Keratinocyte (primary cell): Measurements from ENCODE around the gene CHCHD5. TPM values are rescaled to one million over a fixed set of nuclear protein-coding genes. Genes with fewer than 3 reads are reported as not detected.

Experiments used
- DNase-seq: peaks from one replicate; pipeline ENCODE4 v3.0.0-alpha.2; 2011; ENCODE audit warnings: low read depth, missing footprints, low spot score
- FAIRE-seq: peaks from 2 replicates; lab custom pipeline; 2011; peaks lifted over from hg19 to GRCh38; lab: Jason Lieb, UNC
- H2AFZ ChIP-seq: 2 replicates; pipeline ENCODE4 v1.6.0; 2012; ENCODE audit warnings: low read length, control low read depth, inconsistent platforms; ENCODE audit not compliant: control insufficient read depth
- H3K27ac ChIP-seq: 2 replicates; pipeline ENCODE4 v1.5.1; 2011; ENCODE audit warnings: low read length; ENCODE audit not compliant: control insufficient read depth, insufficient read depth
- H3K27me3 ChIP-seq: 3 replicates; pipeline ENCODE4 v1.6.0; 2011; ENCODE audit warnings: low read length; ENCODE audit not compliant: control insufficient read depth, insufficient read depth; ENCODE audit errors: extremely low read depth
- H3K36me3 ChIP-seq, 2 experiments: 2 replicates in 1 of 2; 3 replicates in 1 of 2; pipeline ENCODE4 v1.5.1; 2011; ENCODE audit warnings: low read length in 2 of 2, mild to moderate bottlenecking in 1 of 2; ENCODE audit not compliant: control insufficient read depth in 2 of 2, insufficient read depth in 2 of 2; ENCODE audit errors: extremely low read depth in 1 of 2
- H3K4me1 ChIP-seq: 3 replicates; pipeline ENCODE4 v1.5.1; 2011; ENCODE audit warnings: low read length; ENCODE audit not compliant: control insufficient read depth, insufficient read depth; ENCODE audit errors: extremely low read depth
- H3K4me2 ChIP-seq: 3 replicates; pipeline ENCODE4 v1.6.0; 2011; ENCODE audit warnings: low read depth, low read length; ENCODE audit not compliant: control insufficient read depth, insufficient read depth; ENCODE audit errors: extremely low read depth
- H3K4me3 ChIP-seq, 3 experiments: fragments of 200-600 bp in 1 of 3; sonication (generic) in 1 of 3; 2 replicates in 2 of 3; 3 replicates in 1 of 3; pipeline ENCODE4 v1.5.1; 2011 to 2016; ENCODE audit warnings: low read length in 3 of 3, mild to moderate bottlenecking in 3 of 3, control low read depth in 2 of 3, inconsistent platforms in 1 of 3, low read depth in 1 of 3, mixed read lengths in 1 of 3, mixed run types in 1 of 3, moderate library complexity in 1 of 3; ENCODE audit not compliant: control insufficient read depth in 2 of 3, insufficient read depth in 2 of 3; ENCODE audit errors: extremely low read depth in 1 of 3
- H3K79me2 ChIP-seq: 2 replicates; pipeline ENCODE4 v1.6.0; 2012; ENCODE audit warnings: low read length; ENCODE audit not compliant: control insufficient read depth, insufficient read depth
- H3K9ac ChIP-seq: 3 replicates; pipeline ENCODE4 v1.6.0; 2011; ENCODE audit warnings: low read length; ENCODE audit not compliant: control insufficient read depth, insufficient read depth; ENCODE audit errors: extremely low read depth
- H3K9me1 ChIP-seq: 3 replicates; pipeline ENCODE4 v1.6.0; 2011; ENCODE audit warnings: low read length; ENCODE audit not compliant: control insufficient read depth, insufficient read depth; ENCODE audit errors: extremely low read depth
- H3K9me3 ChIP-seq: 2 replicates; pipeline ENCODE4 v1.5.1; 2012; ENCODE audit warnings: low read depth, low read length; ENCODE audit not compliant: control insufficient read depth
- H4K20me1 ChIP-seq: 3 replicates; pipeline ENCODE4 v1.6.0; 2011; ENCODE audit warnings: low read length; ENCODE audit not compliant: control insufficient read depth, insufficient read depth; ENCODE audit errors: extremely low read depth
- CTCF ChIP-seq, 3 experiments: IDR thresholded peaks in 1 of 3; conservative IDR thresholded peaks in 1 of 3; optimal IDR thresholded peaks in 1 of 3; 2 replicates in 2 of 3; 3 replicates in 1 of 3; pipeline versions ENCODE3 to v1.5.1; 2011; ENCODE audit warnings: low read length in 3 of 3, mild to moderate bottlenecking in 3 of 3, moderate library complexity in 2 of 3, control low read depth in 1 of 3, inconsistent platforms in 1 of 3; ENCODE audit not compliant: insufficient read depth in 2 of 3; ENCODE audit errors: extremely low read depth in 1 of 3
- EZH2 ChIP-seq: IDR thresholded peaks from one replicate; pipeline ENCODE4 v1.6.1; 2012; ENCODE audit warnings: inconsistent platforms, mild to moderate bottlenecking, low read length, moderate library complexity
- dilution Hi-C: fragments of 300-500 bp; cut with MboI; formaldehyde crosslinking; loops from one replicate; pipeline ENCODE4 v1.7.0; 2020; ENCODE audit warnings: low sequenced_read_pairs; ENCODE audit not compliant: extremely low pct_ligation_motif_present
- polyA plus RNA-seq, 5 experiments: library from polyadenylated mRNA; depleted of rRNA in 3 of 5; stranded (reverse) in 3 of 5; stranded (forward) in 1 of 5; unstranded in 1 of 5; fragments of >200 nt; gene quantifications; 1 replicate in 1 of 5; 2 replicates in 3 of 5; 3 replicates in 1 of 5; pipeline versions ENCODE4 v1.2.1 to v1.2.3, GENCODE V29; 2011 to 2012; ENCODE audit warnings: missing spikeins in 2 of 5, low read depth in 1 of 5, low replicate concordance in 1 of 5

The CHCHD5 gene
- polyA plus RNA-seq, 1 donor (not counting 4 experiments of a cell fraction or from before 2014, with no cell fraction given): 17.6 TPM

DNA sequence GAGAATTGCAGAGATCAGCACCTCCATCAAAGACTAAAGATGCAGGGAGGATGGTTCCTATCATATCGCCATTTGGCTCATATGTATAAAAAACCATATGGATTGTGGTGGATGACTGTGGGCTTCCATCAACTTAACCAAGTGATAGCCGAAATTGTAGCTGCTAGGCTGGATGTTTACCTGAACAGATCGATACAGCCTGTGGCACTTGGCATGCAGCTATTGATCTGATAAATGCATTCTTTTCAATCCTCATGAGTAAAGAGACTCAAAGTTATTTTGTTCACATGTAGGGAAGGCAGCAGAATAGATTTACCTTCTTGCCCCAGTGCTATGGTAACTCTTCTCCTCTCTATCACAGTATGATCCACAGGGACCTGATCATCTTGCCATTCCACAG, 18.5 kb downstream of the CHCHD5 start:
- dilution Hi-C loops: no loop called here
- Histone ChIP-seq H3K4me3 (no peak overlapping the region), H3K27me3 (no peaks in the 10 kb centered on the region), H4K20me1 (no peaks in the 10 kb centered on the region), H3K79me2 (no peaks in the 10 kb centered on the region), H2AFZ (no peak overlapping the region), H3K9ac (no peak overlapping the region), H3K4me1 (peaks cover 23% of the 10 kb centered on the region), H3K9me1 (no peaks in the 10 kb centered on the region), H3K9me3 (no peaks in the 10 kb centered on the region), H3K36me3 (no peaks in the 10 kb centered on the region), H3K27ac (no peak overlapping the region), H3K4me2 (no peak overlapping the region)
- no peak for DNase-seq
- no peak for TF ChIP-seq CTCF (optimal IDR thresholded peaks at IDR 0.05 in 1 of 3, IDR thresholded peaks at IDR 0.05 in 1 of 3, conservative IDR thresholded peaks at IDR 0.05 in 1 of 3; ENCODE audit: extremely low read depth in 1 of 3, insufficient read depth in 2 of 3, low read length in 3 of 3)
- no peak for TF ChIP-seq EZH2
- FAIRE-seq: no peak

DNA sequence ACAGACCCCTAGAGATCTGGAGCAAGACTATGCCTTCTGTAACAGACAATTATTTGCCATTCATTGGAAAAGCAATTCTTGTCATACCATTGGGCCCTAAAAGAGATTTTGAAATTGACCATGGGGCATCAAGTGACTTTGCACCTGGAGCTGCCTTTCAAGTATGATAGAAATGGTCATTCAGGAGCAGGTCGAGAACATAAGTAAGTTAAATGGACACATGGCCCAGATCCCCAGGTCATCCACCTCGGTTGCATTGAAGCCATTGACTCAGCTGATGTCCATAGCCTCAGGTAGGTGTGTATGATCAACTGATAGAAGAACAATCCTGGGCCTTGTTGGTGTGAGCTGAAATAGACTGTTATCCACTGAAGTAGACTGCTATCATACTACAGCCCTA, 19.3 kb downstream of the CHCHD5 start:
- Histone ChIP-seq H2AFZ (no peak overlapping the region), H3K4me2 (no peak overlapping the region), H3K9me1 (no peaks in the 10 kb centered on the region), H3K9me3 (no peaks in the 10 kb centered on the region), H3K4me1 (peaks cover 24% of the 10 kb centered on the region), H3K36me3 (no peaks in the 10 kb centered on the region), H3K9ac (no peak overlapping the region), H3K27ac (no peak overlapping the region), H3K4me3 (no peak overlapping the region), H3K27me3 (no peaks in the 10 kb centered on the region), H4K20me1 (no peaks in the 10 kb centered on the region), H3K79me2 (no peaks in the 10 kb centered on the region)
- dilution Hi-C loops: no loop called here
- TF ChIP-seq EZH2: no peak
- TF ChIP-seq CTCF (optimal IDR thresholded peaks at IDR 0.05 in 1 of 3, IDR thresholded peaks at IDR 0.05 in 1 of 3, conservative IDR thresholded peaks at IDR 0.05 in 1 of 3; ENCODE audit: extremely low read depth in 1 of 3, insufficient read depth in 2 of 3, low read length in 3 of 3): no peak
- FAIRE-seq (no peak), DNase-seq (no peak)
